Measurements from ENCODE around the gene SLC38A2.

SLC38A2 gene

GRCh38 chr12:46351886-46352650 is 20.5 kb downstream of the SLC38A2 start:
- no peak overlapping the region for H3K4me3 ChIP-seq (ENCODE audit: low read length)
- TF ChIP-seq CTCF (IDR thresholded peaks at IDR 0.05; ENCODE audit: insufficient read depth, low read depth, low read length, missing control alignments) = no peak
- no peak for DNase-seq (ENCODE audit: low read depth)

GRCh38 chr12:46351138-46351537 is 21.4 kb downstream of the SLC38A2 start:
- H3K4me3 ChIP-seq (ENCODE audit: low read length) = no peak overlapping the region
- DNase-seq (ENCODE audit: low read depth) = no peak
- no peak for TF ChIP-seq CTCF (IDR thresholded peaks at IDR 0.05; ENCODE audit: insufficient read depth, low read depth, low read length, missing control alignments)

GRCh38 chr12:46349253-46349652 is 23.3 kb downstream of the SLC38A2 start:
- no peak for TF ChIP-seq CTCF (IDR thresholded peaks at IDR 0.05; ENCODE audit: insufficient read depth, low read depth, low read length, missing control alignments)
- no peak overlapping the region for H3K4me3 ChIP-seq (ENCODE audit: low read length)
- DNase-seq (ENCODE audit: low read depth) = no peak

- TF ChIP-seq CTCF (IDR thresholded peaks at IDR 0.05; ENCODE audit: insufficient read depth, low read depth, low read length, missing control alignments) = no peak
- peak; percentile 62 for DNase-seq (ENCODE audit: low read depth)
Measured at GRCh38 chr12:46343118-46343852, 29.3 kb downstream of the SLC38A2 start.

GRCh38 chr12:46342562-46343033 is 30.0 kb downstream of the SLC38A2 start:
- peak; percentile 33 for TF ChIP-seq CTCF (IDR thresholded peaks at IDR 0.05; ENCODE audit: insufficient read depth, low read depth, low read length, missing control alignments)
- peak; percentile 81 for DNase-seq (ENCODE audit: low read depth)
- H3K4me3 ChIP-seq (ENCODE audit: low read length) = no peak overlapping the region

More at GRCh38 chr12:46343118-46343852, 29.3 kb downstream of the SLC38A2 start:
- no peak overlapping the region for H3K4me3 ChIP-seq (ENCODE audit: low read length)

GRCh38 chr12:46339051-46339450 is 33.5 kb downstream of the SLC38A2 start:
- no peak for DNase-seq (ENCODE audit: low read depth)
- no peak for TF ChIP-seq CTCF (IDR thresholded peaks at IDR 0.05; ENCODE audit: insufficient read depth, low read depth, low read length, missing control alignments)
- no peak overlapping the region for H3K4me3 ChIP-seq (ENCODE audit: low read length)
